Upper lobe of left lung (tissue), 6 donors: ENCODE measurements around the gene OR2D2. TPM values are rescaled to one million over a fixed set of nuclear protein-coding genes. Genes with fewer than 3 reads are reported as not detected.
A peak's percentile ranks its signal among the peaks of the same experiment; 100 is the strongest.
"Not testable (repeated sequence)": the region's sequence is repeated elsewhere in the genome, so short reads cannot be mapped to it uniquely, and the experiment has no call there.

Experiments
- ATAC-seq, 2 donors: fragments of 200-7000 bp; cut with Tn5 transposase; one replicate each; pipeline ENCODE4 v1.9.1; 2022; ENCODE audit warnings: mild to moderate bottlenecking in 2 of 2, moderate library complexity in 2 of 2; ENCODE audit not compliant: low FRiP score in 2 of 2
- DNase-seq, 2 donors: peaks; one replicate each; pipeline ENCODE4 v3.0.0-alpha.2; 2019 to 2020
- H3K27ac ChIP-seq, 4 donors: fragments of 200-600 bp; sonication (generic); one replicate each; pipeline ENCODE4 v1.5.1; 2016 to 2019
- H3K27me3 ChIP-seq, 4 donors: fragments of 200-600 bp; sonication (generic); one replicate each; pipeline ENCODE4 v1.5.1; 2017 to 2019
- H3K36me3 ChIP-seq, 4 donors: fragments of 200-600 bp; sonication (generic); one replicate each; pipeline ENCODE4 v1.5.1; 2016 to 2019
- H3K4me1 ChIP-seq, 4 donors: fragments of 200-600 bp; sonication (generic); one replicate each; pipeline ENCODE4 v1.5.1; 2018 to 2019
- H3K4me3 ChIP-seq, 4 donors: fragments of 200-600 bp; sonication (generic); one replicate each; pipeline ENCODE4 v1.5.1; 2017 to 2019; ENCODE audit warnings: mild to moderate bottlenecking in 2 of 4, moderate library complexity in 1 of 4
- H3K9me3 ChIP-seq, 4 donors: fragments of 200-600 bp; sonication (generic); one replicate each; pipeline ENCODE4 v1.5.1; 2018 to 2019
- EP300 ChIP-seq, 4 donors: sonication (generic); formaldehyde crosslinking; IDR thresholded peaks; one replicate each; pipeline ENCODE4 v1.5.1; 2017; ENCODE audit warnings: antibody characterized with exemption in 4 of 4, control low read depth in 2 of 4
- POLR2A ChIP-seq, 4 donors: fragments of 450-650 bp; IDR thresholded peaks; one replicate each; pipeline ENCODE4 v1.5.1; 2016 to 2017; ENCODE audit warnings: antibody characterized with exemption in 4 of 4, mild to moderate bottlenecking in 2 of 4
- POLR2AphosphoS5 ChIP-seq, 2 donors: sonication (generic); formaldehyde crosslinking; IDR thresholded peaks; one replicate each; pipeline ENCODE4 v1.5.1; 2017; ENCODE audit warnings: antibody characterized with exemption in 2 of 2
- WGBS, 2 donors: methylation state at CpG; one replicate each; pipeline ENCODE4 v1.1.5; 2017 to 2018; 5-methylcytosine and 5-hydroxymethylcytosine counted together
- total RNA-seq, 6 donors: library from RNA; depleted of rRNA in 4 of 6; stranded (reverse); fragments of >200 nt in 4 of 6; gene quantifications; one replicate each; pipeline versions ENCODE4 v1.1.0 to v1.2.1, GENCODE V29; 2016 to 2021
- TF ChIP-seq, protein P1 (sequence below), 6 experiments: fragments of 450-650 bp in 4 of 6; fragments of 200-600 bp in 2 of 6; sonication (generic) in 2 of 6; IDR thresholded peaks; one replicate each; pipeline ENCODE4 v1.5.1; 2016 to 2019; ENCODE audit warnings: antibody characterized with exemption in 6 of 6
- donor health status: DM: no; HTN: no; CAD: no; lungs with moderate emphysema.
- donor health status: DM: no; HTN: yes; CAD: no; lungs with severe emphysema.

Gene OR2D2
- total RNA-seq, 6 donors from 2014 or later = 0.46 to 4.2 (median 1.5) TPM; not detected in 3

DNA sequence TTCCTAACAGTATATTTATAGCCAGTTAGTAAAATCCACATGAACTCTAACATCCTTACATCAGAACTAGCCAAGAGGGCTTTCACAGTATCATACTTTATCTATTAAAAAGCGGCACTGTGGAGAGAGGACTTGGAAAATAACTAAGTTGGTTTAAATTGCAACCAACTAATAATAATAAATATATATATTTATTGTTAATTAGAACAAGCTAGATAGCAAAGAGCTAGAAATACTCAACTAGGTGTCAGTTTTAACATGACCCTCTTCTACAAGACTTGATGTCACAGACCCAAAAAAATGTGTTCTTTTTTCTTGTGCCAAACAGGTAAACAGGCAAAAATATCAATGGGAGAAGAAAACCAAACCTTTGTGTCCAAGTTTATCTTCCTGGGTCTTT is 28.4 kb upstream of the OR2D2 start, which contains the start of gene OR2D3:
Gene OR2D3, plus strand, starts transcription at position 301 of the 400 bp plus-strand sequence. Its CDS starts 0 bp downstream, at position 301.
- Histone ChIP-seq H3K27ac (no peak within 1 kb of the TSS), H3K36me3 (no peaks in the 10 kb centered on the region)
- 89 to 95% methylated on average over 1 of the region's 1 CpG for WGBS, 2 donors

DNA sequence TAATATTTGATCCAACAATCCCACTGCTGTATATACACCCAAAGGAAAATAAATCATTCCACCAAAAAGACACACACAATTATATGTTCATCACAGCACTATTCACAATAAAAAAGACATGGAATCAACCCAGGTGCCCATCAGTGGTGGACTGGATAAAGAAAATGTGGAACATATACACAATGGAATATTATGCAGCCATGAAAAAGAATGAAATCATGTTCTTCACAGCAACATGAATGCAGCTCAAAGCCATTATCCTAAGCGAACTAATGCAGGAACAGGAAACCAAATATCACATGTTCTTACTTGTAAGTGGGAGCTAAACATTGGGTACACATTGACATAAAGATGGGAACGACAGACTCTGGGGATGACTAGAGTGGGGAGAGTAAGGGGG is 27.4 kb upstream of the OR2D2 start:
- TF ChIP-seq POLR2AphosphoS5 (IDR thresholded peaks at IDR 0.05) (no peak), EP300 (IDR thresholded peaks at IDR 0.05) (no peak), POLR2A (IDR thresholded peaks at IDR 0.05) (no peak)
- TF ChIP-seq, protein P1, sequence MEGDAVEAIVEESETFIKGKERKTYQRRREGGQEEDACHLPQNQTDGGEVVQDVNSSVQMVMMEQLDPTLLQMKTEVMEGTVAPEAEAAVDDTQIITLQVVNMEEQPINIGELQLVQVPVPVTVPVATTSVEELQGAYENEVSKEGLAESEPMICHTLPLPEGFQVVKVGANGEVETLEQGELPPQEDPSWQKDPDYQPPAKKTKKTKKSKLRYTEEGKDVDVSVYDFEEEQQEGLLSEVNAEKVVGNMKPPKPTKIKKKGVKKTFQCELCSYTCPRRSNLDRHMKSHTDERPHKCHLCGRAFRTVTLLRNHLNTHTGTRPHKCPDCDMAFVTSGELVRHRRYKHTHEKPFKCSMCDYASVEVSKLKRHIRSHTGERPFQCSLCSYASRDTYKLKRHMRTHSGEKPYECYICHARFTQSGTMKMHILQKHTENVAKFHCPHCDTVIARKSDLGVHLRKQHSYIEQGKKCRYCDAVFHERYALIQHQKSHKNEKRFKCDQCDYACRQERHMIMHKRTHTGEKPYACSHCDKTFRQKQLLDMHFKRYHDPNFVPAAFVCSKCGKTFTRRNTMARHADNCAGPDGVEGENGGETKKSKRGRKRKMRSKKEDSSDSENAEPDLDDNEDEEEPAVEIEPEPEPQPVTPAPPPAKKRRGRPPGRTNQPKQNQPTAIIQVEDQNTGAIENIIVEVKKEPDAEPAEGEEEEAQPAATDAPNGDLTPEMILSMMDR (IDR thresholded peaks at IDR 0.05) = no peak
- no peaks in the 10 kb centered on the region for H3K4me1 ChIP-seq
- H3K4me3 ChIP-seq = no peak overlapping the region
- H3K27ac ChIP-seq = no peak overlapping the region
- no peaks in the 10 kb centered on the region for H3K36me3 ChIP-seq
- no peaks in the 10 kb centered on the region for H3K27me3 ChIP-seq
- no peaks in the 10 kb centered on the region for H3K9me3 ChIP-seq
- 26 to 48% methylated on average over 2 of the region's 2 CpGs for WGBS, 2 donors
- ATAC-seq (no peak), DNase-seq (no peak)

More for the DNA sequence above, 28.4 kb upstream of the OR2D2 start, which contains the start of gene OR2D3:
- DNase-seq (no peak), ATAC-seq (no peak)
- no peaks in the 10 kb centered on the region for H3K4me1 ChIP-seq
- no peaks in the 10 kb centered on the region for H3K9me3 ChIP-seq
- H3K4me3 ChIP-seq = no peak within 1 kb of the TSS
- TF ChIP-seq POLR2A (IDR thresholded peaks at IDR 0.05) (no peak), POLR2AphosphoS5 (IDR thresholded peaks at IDR 0.05) (no peak), EP300 (IDR thresholded peaks at IDR 0.05) (no peak)
- TF ChIP-seq, protein P1 (IDR thresholded peaks at IDR 0.05) = no peak
- H3K27me3 ChIP-seq = no peaks in the 10 kb centered on the region

DNA sequence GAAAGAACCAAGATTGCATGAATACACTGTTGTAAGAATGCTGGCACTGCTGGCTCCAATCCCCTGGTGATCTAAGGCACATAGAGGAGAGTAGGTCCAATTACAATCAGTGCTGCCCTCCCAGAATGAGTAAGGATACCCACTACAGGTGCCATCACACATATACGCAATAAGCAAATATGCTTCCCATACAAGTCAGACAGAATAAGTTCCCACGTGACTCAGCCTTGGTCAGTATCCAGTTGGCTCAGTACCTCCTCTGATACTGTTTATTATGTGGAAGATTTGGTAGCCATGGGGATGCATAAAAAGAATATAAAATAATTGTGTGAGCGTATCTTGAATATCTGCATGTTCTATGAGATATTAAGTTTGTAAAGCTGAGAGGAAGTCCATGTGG is 19.6 kb upstream of the OR2D2 start:
- no peak for DNase-seq
- TF ChIP-seq, protein P1 (IDR thresholded peaks at IDR 0.05) = no peak
- no peak for TF ChIP-seq POLR2AphosphoS5 (IDR thresholded peaks at IDR 0.05)
- no peak for TF ChIP-seq EP300 (IDR thresholded peaks at IDR 0.05)
- no peak for TF ChIP-seq POLR2A (IDR thresholded peaks at IDR 0.05)
- H3K36me3 ChIP-seq = no peaks in the 10 kb centered on the region
- H3K4me3 ChIP-seq = no peak overlapping the region
- no peaks in the 10 kb centered on the region for H3K27me3 ChIP-seq
- no peaks in the 10 kb centered on the region for H3K9me3 ChIP-seq
- no peak overlapping the region for H3K27ac ChIP-seq
- WGBS, 2 donors = 60 to 67% methylated on average over 3 of the region's 3 CpGs
- ATAC-seq = peak in 1 of 2 donors; percentile 23
- no peaks in the 10 kb centered on the region for H3K4me1 ChIP-seq

DNA sequence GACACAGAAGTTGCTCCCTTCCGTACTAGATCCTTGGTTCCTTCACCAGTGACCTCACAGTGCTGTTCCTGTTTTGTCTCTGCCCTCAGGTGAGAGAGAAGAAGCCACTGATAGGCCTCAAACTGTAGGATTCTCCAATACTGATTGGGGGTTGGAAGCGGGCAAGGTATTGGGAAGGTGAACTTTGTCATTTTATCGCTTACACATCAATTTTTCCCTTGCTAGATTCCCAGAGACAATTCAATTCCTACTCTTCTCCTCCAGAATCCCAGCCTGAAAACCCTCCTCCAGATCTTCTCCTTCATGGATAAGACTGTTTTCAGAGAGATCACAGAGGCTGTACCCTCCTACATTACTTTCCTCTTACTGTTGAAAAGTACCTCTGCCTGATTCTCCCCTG is 19.1 kb upstream of the OR2D2 start:
- no peak overlapping the region for H3K27ac ChIP-seq
- no peaks in the 10 kb centered on the region for H3K27me3 ChIP-seq
- DNase-seq (no peak), ATAC-seq (no peak)
- no peaks in the 10 kb centered on the region for H3K36me3 ChIP-seq
- no peak overlapping the region for H3K4me3 ChIP-seq
- 92% methylated on average over 3 of the region's 3 CpGs for WGBS, 2 donors
- H3K9me3 ChIP-seq = no peaks in the 10 kb centered on the region
- TF ChIP-seq POLR2A (IDR thresholded peaks at IDR 0.05) (no peak), EP300 (IDR thresholded peaks at IDR 0.05) (no peak), POLR2AphosphoS5 (IDR thresholded peaks at IDR 0.05) (no peak)
- TF ChIP-seq, protein P1 (IDR thresholded peaks at IDR 0.05) = no peak
- H3K4me1 ChIP-seq = no peaks in the 10 kb centered on the region

DNA sequence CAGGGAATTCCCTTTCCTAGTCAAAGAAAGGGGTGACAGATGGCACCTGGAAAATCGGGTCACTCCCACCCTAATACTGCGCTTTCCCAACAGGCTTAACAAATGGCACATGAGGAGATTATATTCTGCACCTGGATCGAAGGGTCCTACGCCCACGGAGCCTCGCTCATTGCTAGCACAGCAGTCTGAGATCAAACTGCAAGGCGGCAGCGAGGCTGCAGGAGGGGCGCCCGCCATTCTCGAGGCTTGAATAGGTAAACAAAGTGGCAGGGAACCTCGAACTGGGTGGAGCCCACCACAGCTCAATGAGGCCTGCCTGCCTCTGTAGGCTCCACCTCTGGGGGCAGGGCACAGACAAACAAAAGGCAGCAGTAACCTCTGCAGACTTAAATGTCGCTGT is 12.5 kb upstream of the OR2D2 start:
- not testable (repeated sequence) for H3K4me1 ChIP-seq, H3K4me3 ChIP-seq, H3K27ac ChIP-seq, H3K36me3 ChIP-seq, H3K27me3 ChIP-seq, H3K9me3 ChIP-seq, ATAC-seq
- WGBS, 2 donors = 82 to 91% methylated on average over 12 to 13 of the region's 13 CpGs
- DNase-seq = peak in 1 of 2 donors; percentile 56
